Effector CD4-positive, alpha-beta T cell (primary cell): Measurements from ENCODE around the gene DTX3L.

Source experiments
- DNase-seq: peaks from one replicate; pipeline ENCODE4 v3.0.0-alpha.2; 2020

Gene DTX3L

GRCh38 chr3:122608916-122609315 is 44.8 kb downstream of the DTX3L start:
- no peak for DNase-seq

DNA sequence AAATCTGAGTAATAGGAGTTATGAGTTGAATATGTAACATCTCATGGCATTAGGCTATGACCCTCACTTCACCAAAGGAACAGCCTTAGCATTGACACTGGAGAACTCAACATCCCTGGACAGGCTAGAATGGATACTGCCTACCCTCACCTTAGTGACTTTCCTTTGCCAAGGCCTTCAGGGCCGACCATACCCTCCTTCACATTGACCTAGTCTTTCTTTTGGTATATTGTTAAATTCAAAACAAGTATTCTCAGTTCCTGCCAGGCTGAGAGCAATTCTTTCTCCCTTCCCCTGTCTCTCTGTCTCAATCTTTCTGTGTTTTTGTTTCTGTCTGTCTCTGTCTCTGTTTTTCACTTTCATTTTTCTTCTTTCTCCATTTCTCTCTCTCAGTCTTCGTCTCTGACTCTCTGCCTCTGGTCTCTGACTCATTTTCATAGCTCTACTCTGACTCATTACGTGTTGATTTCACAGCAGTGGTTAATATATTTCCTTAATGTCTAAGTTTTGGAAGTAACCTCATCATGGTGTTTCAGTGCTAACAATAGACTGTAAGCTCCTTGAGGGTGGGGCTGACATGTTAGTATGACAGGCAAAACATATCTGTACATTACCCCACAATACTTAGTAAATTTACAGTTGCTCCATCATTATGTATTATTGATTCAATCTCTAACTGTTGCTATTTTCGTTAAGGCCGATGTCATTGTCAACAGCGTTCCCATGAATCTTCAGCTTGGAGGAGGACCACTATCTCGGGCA is 45.8 kb downstream of the DTX3L start:
- no peak for DNase-seq

DNA sequence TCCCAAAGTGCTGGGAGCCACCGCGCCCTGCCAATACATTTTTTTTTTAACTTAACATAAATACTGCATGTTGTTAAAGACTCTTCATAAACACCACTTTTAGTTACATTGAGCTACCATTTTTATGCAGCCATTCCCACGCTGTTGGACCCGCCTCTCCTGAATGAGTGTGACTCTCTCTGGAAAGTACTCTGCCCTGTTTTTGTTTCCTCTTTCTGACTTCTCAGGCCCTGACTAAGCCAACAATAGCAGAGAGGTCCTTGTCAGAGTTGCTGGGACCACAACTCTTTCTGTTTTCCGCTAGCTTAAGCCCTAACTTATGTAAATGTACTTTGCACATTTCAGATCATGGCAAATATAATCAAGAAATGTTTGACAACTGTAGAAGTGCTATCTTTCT is 48.6 kb downstream of the DTX3L start:
- DNase-seq, result no peak

DNA sequence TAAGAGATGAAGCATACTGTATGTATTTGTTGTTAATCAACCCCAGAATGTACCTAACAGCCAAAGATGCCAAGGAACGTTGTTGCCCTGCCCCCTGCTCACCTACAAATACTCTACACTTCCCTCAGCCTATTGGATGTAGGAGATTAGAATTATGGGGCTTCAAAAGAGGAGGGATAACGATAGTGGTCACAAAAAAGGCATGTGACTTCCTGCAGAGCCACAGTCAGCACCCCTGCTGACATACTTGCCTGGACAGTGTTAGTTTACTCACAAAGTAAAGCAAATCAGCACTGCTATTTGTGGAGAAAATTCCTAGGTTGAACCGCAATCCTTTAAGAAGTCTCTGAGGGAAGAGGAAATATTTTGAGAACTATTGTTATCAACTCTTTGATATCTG is 51.2 kb downstream of the DTX3L start:
- no peak for DNase-seq

- no peak for DNase-seq
These were observed 54.5 kb downstream of the DTX3L start for GRCh38 chr3:122618614-122619013.

- DNase-seq, result no peak
These were observed 54.9 kb downstream of the DTX3L start for GRCh38 chr3:122619040-122619439.

GRCh38 chr3:122620399-122620798 is 56.3 kb downstream of the DTX3L start:
- no peak for DNase-seq

DNA sequence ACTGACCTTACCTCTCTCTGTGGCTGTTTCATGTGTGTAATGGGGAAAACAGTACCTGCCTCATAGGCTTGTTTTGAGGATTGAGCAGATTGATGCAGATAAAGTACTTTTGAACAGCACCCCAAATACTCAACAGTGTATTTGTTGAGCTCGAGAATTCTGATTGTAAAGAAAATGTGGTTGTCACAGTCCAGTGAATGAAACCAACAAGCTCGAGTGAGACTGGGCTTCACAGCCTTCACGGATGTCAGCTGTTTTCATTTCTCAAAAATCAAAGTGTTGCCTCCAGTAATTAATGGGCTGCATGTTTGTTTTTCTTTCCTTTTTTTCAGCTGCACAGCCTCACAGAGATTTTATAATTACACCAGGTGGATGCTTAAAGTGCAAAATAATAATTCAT is 57.0 kb downstream of the DTX3L start:
- no peak for DNase-seq

GRCh38 chr3:122623031-122623829 is 59.1 kb downstream of the DTX3L start:
- DNase-seq, result no peak
